GM19238 (cell line): ENCODE results near the gene CPE.
"Not testable (repeated sequence)": the region's sequence is repeated elsewhere in the genome, so short reads cannot be mapped to it uniquely, and the experiment has no call there.

Experiments used
- DNase-seq: peaks from one replicate; pipeline ENCODE4 v3.0.0; 2011; ENCODE audit warnings: low spot score; ENCODE audit not compliant: insufficient read length

CPE gene

DNA sequence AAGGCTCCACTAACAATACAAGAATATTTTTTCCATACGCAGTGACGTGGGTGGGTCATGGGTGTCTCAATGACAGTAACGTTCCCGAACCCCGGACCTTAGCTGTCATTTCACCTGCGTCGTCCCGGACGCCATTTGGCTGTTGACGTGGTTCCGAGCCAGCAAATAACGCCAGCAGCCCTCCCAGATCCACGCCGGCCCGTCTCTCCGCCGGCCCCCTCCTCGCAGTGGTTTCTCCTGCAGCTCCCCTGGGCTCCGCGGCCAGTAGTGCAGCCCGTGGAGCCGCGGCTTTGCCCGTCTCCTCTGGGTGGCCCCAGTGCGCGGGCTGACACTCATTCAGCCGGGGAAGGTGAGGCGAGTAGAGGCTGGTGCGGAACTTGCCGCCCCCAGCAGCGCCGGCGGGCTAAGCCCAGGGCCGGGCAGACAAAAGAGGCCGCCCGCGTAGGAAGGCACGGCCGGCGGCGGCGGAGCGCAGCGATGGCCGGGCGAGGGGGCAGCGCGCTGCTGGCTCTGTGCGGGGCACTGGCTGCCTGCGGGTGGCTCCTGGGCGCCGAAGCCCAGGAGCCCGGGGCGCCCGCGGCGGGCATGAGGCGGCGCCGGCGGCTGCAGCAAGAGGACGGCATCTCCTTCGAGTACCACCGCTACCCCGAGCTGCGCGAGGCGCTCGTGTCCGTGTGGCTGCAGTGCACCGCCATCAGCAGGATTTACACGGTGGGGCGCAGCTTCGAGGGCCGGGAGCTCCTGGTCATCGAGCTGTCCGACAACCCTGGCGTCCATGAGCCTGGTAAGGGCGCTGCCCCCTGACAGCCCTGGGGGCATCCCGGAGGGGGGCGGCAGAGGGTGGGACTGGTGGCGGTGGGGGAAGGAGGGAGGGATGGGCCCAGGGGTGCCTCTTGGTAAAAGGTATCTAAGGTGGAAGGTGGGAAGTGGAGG is at the start of gene CPE:
TSS of gene CPE (plus strand) at position 264 of the 933 bp plus-strand sequence. CDS start at position 478, 214 bp downstream.
- DNase-seq = peak; percentile 16

- DNase-seq = no peak
Measured at GRCh38 chr4:165330071-165330470, 48.7 kb upstream of the CPE start.

- DNase-seq = no peak
Measured at GRCh38 chr4:165330666-165331065, 48.1 kb upstream of the CPE start.

- no peak for DNase-seq
Measured at GRCh38 chr4:165331359-165331758, 47.4 kb upstream of the CPE start.

DNA sequence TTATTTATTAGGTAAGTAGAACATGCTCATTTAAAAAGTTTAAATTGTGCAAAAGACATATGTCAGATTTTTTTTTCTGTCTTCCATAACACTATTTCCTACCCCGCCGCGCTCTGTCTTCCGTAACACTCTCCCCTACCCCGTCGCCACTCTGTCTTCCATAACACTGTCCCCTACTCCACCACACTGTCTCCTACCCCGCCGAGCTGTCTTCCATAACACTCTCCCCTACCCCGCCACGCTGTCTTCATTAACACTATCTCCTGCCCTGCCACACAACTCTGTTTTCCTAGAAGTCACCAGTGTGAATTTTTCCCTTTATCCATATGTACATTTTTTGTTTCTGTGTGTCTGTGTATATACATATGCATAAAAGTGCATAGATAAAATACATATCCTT is 47.0 kb upstream of the CPE start:
- no peak for DNase-seq

DNA sequence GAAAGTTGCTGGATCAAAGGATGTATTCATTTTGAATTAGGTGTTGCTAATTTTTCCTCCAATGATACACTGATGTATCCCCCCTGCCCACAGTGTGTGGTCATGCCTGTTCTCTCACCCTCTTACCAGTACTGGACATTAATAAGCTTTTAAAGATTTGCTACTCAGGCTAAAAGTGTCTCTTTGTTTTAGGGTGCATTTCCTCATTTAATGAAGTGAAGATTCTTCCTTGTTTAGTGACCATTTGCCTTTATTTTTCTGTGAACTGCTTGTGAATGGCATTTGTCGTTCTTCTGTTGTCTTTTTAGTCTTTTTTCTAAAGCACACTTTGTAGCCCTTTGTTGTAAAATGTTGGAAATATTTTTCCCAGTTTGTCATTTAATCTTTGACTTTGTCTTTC is 46.3 kb upstream of the CPE start:
- DNase-seq = no peak

DNA sequence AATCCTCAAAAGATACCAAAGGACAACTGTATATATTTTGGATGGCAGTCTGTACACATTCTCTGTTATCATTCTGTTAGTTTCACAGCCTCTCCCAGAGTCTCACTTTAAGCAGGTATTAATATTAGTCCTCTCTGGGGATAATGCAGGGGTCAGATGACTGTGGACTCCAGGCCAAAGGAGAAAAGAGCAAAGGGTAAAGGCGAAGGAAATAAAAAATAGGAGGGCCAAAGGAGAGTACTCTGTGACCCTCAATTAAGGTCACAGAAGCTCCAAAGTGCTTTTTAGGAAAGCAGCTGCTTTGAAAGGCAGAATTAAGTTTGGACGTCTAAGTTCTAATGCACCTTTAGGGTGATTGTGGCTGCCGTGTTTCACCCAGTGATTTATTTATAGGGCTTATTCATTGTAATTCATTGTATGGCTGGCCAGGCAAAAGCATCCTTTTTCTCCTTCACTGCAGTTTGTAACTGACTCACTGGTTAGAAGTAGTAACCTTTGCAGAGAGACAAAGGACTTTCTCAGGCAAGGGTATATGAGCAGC is 43.6 kb upstream of the CPE start:
- DNase-seq = no peak

- DNase-seq = no peak
Measured at GRCh38 chr4:165336743-165337142, 42.1 kb upstream of the CPE start.

- not testable (repeated sequence) for DNase-seq
Measured at GRCh38 chr4:165342340-165342739, 36.5 kb upstream of the CPE start.

DNA sequence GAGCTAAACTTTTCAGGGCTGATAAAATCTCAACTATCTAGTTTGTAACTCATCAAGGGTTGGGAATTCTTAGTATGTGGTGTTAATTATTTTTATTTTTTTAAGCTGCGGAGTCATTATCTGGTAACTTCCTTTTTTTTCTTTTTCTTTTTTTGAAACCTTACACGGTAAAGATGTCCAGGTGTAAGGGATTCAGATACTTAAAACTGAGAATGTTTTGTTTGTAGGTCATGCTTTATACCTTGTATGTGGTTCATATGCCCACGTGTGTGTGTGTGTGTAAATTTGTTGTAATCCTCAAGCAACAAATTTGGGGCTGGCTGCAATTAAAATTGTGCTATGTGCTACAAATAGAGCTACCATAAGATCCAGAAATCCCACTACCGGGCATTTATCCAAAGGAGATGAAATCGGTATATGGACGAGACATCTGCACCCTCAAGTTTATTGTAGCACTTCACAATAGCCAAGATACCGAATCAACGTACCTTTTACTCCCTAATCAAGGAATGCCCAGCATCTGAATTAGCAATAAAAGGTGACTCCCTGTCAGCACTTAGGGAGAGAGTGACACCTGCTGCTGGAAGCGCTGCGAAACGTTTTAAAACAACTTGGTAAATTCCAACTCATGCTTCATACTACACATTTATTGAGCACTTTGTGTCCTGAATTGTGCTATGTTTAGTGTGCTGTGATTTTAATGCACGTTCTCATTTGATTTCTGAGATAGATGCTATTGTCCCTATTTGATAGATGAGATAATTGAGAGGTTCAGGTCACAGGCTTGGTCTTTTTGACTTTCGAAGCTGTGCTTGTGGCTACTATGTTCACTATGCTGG is 35.2 kb upstream of the CPE start:
- no peak for DNase-seq

GRCh38 chr4:165345666-165346417 is 33.0 kb upstream of the CPE start:
- DNase-seq = no peak

DNA sequence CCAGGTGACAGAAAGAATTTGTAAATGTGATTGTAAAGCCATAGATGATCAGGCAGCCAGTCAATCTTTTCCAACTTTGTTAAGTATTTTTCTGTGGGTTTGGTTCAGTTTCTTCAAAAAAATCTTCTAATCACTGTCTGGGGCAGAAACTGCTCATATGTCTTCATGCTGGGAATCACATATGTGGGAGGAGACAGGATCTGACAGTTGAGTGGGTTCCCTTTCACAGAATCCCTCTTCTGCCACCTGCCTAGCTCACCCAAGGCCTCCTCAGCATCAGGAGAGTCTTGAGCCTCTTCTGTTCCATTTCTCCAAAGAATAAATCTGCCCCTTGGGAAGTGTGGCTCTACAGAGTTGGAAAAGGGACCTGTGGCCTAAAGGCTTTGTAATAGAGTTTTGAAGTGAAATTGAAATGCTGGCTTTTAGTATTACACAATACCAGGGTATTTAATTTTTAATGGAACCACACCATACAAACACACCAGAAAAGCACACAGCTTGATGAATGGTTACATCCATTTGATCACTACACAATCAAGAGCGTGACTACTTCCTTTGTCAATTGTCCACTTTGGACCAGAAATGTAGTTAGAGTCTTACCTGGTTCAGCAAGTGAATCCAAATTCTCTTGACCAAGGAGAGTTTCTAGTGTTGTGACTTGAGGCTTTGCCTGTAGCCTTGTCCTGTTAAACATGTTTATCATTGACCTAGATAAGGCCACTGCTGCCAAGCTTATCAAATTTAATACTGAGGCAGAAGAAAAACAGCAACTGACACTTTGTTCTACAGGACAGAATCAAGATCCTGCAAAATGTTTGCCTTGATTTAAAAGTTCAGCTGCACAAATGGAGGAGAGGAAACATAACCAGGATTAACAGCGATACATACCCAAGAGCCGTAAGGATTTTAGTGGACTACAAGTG is 30.9 kb upstream of the CPE start:
- no peak for DNase-seq

DNA sequence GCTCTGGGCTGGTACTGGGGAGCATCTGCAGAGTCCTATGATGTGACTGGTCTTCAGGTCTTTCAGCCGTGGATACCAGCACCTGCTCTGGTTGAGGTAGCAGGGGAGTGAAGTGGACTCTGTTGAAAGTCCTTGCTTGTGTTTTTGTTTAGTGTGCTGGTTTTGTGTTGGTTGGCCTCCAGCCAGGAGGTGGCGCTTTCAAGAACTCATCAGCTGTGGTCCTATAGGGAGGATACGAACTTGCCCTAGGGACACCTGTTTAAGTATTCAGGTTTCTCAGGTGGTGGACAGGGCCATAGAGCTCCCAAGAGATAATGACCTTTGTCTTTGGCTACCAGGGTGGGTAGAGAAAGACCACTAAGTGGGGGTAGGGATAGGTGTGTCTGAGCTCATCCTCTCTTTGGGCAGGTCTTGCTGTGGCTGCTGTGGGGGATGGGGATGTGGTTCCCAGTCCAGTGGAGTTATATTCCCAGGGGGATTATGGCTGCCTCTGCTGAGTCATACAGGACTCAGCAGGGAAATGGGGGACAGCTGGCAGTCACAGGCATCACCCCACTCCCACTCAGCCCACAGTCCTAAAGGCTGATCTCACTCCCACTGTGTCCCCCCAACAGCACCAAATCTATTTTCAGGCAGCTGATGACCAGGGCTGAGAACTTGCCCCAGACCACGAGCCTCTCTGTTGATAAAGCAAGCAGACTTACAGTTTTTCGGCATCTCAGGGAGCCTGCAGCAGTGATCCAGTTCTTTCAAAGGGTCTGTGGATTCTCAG is 27.3 kb upstream of the CPE start:
- no peak for DNase-seq

DNA sequence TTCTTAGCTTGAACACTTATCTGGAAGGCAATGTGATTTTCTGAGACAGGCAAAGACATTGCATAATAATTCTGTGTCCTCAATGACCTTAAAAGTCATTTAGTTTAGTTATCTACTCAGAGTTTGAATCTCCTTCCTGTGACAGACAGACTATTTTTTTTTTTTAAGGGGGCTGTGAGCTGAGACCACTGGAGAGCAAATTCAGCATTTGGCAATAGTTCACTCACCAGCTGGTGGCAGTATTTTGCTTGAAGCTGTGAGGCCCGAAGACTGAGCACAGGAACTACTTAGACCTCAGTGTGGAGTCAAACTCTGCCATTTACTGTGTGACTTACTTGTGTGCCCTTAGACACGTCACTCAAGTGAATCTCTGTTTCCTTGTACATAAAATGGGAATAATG is 22.9 kb upstream of the CPE start:
- no peak for DNase-seq

- no peak for DNase-seq
Measured at GRCh38 chr4:165359506-165359905, 19.3 kb upstream of the CPE start.

DNA sequence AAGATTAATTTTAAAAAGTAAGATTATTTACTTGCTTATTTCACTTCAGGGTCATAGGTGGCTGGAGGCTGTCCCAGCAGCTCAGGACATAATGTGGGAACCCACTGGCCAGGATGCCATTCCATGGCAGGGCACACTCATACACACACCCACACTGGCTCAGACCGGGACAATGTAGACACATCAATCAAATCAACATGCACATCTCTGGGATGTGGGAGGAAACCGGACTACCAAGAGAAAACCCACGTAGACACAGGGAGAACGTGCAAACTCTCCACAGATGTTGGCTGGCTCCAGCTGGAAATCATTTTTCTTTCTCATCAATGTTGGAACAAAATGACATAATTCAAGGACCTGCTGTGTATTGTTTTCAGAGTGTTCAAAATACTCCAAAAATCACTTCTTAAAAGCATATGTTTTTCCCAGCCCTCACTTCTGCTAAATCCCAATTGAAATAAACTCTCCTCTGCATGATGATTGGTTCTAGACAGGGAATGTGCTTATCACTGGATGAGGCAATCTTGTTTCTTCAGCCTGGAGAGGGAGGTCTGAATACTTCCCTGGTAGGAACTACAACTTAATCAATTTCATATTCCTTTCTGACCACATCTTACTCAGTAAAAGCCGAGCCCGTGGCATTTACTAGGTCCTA is 18.6 kb upstream of the CPE start:
- DNase-seq = no peak

DNA sequence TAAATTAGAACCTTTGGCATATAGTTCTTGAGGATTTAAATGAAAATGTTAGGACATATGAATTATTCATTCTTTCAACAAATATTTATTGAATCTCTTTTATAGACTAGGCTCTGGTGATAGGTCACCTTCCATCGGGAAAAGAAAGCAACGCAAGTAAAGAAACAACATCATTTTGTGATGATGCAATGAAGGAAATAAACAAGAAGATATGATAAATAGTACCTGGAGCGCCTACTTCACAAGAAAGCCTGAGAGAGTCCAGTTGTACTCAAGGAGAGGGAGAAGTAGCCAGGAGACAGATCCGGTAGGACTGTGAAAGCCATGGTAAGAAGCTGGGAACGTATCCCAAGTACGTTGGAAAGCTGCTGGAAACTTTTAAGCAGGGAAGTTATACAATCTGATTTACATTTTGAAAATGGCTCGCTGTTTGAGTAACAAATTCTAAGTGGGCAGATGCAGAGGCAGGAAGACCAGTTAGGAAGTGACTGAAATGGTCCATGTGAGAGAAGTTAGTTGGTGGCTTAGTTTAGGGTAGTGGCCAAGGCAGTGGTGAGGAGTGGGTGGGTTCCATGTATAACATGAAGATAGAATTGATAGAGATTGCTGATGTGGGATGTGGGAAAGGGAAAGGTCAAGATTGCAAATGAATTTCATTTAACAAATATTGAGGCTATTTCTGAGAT is 17.7 kb upstream of the CPE start:
- DNase-seq = no peak

- DNase-seq = no peak
Measured at GRCh38 chr4:165361810-165362209, 17.0 kb upstream of the CPE start.
